ENCODE results near the gene EPHB3.

- TF ChIP-seq POLR2A (IDR thresholded peaks at IDR 0.05; ENCODE audit: low read depth, low read length), result no peak
- no peak for TF ChIP-seq RAD21 (IDR thresholded peaks at IDR 0.05; ENCODE audit: low read length)
- TF ChIP-seq MAFK (IDR thresholded peaks at IDR 0.05; ENCODE audit: low read depth, low read length), result no peak
- no peak for TF ChIP-seq CTCF (conservative IDR thresholded peaks at IDR 0.05; ENCODE audit: low read depth, low read length)
- TF ChIP-seq RFX5 (IDR thresholded peaks at IDR 0.05; ENCODE audit: low read depth, low read length), result no peak
- no peak for TF ChIP-seq FOS (IDR thresholded peaks at IDR 0.05; ENCODE audit: low read depth, low read length)
Observed at GRCh38 chr3:184581331-184581855, 19.8 kb downstream of the EPHB3 start.
